ENCODE measurements around the gene SRCAP.

SRCAP gene

GRCh38 chr16:30775392-30776188 lies 76.6 kb downstream of the SRCAP start:
- peak; percentile 53 to 55 for DNase-seq (ENCODE audit: low read depth in 2 of 2)

GRCh38 chr16:30777591-30778297 lies 78.8 kb downstream of the SRCAP start:
- no peak for DNase-seq (ENCODE audit: low read depth in 2 of 2)

- no peak for DNase-seq (ENCODE audit: low read depth in 2 of 2)
These were observed 79.7 kb downstream of the SRCAP start for GRCh38 chr16:30778549-30779244.

GRCh38 chr16:30779596-30779995 lies 80.6 kb downstream of the SRCAP start:
- no peak for DNase-seq (ENCODE audit: low read depth in 2 of 2)

GRCh38 chr16:30780021-30780420 lies 81.0 kb downstream of the SRCAP start:
- no peak for DNase-seq (ENCODE audit: low read depth in 2 of 2)

- DNase-seq (ENCODE audit: low read depth in 2 of 2): no peak
These were observed 81.6 kb downstream of the SRCAP start for GRCh38 chr16:30780549-30780948.

- DNase-seq (ENCODE audit: low read depth in 2 of 2): no peak
These were observed 83.7 kb downstream of the SRCAP start for GRCh38 chr16:30782486-30783279.

- DNase-seq (ENCODE audit: low read depth in 2 of 2): no peak
These were observed 84.5 kb downstream of the SRCAP start for GRCh38 chr16:30783280-30784109.

GRCh38 chr16:30784215-30784614 lies 85.2 kb downstream of the SRCAP start:
- DNase-seq (ENCODE audit: low read depth in 2 of 2): no peak

GRCh38 chr16:30785126-30786106 lies 86.4 kb downstream of the SRCAP start:
- DNase-seq (ENCODE audit: low read depth in 2 of 2): no peak

GRCh38 chr16:30786115-30786935 lies 87.4 kb downstream of the SRCAP start:
- no peak for DNase-seq (ENCODE audit: low read depth in 2 of 2)

GRCh38 chr16:30786936-30787612 lies 88.1 kb downstream of the SRCAP start, which contains the start of gene ZNF629:
ZNF629 (minus strand) TSS chr16:30787205; CDS start chr16:30784482, 2,723 bp downstream.
- DNase-seq (ENCODE audit: low read depth in 2 of 2): no peak

- DNase-seq (ENCODE audit: low read depth in 2 of 2): no peak
These were observed 88.8 kb downstream of the SRCAP start for GRCh38 chr16:30787613-30788378.

All from stimulated activated CD4-positive, alpha-beta T cell treated with anti-CD3 and anti-CD28 coated beads, Interleukin-4, amount 100 ng/mL, for 48 hours (primary cell).